ENCODE results near the gene MRTFA.

GRCh38 chr22:40654522-40655167 is 18.1 kb upstream of the MRTFA start:
- TF ChIP-seq TAF1 (IDR thresholded peaks at IDR 0.05; ENCODE audit: borderline replicate concordance, low read depth, low read length) (no peak), POLR2AphosphoS5 (IDR thresholded peaks at IDR 0.05; ENCODE audit: low read depth, low read length) (no peak), POLR2A (IDR thresholded peaks at IDR 0.05; ENCODE audit: low read depth, low read length) (no peak)
